RWPE2 (cell line): Measurements from ENCODE around the gene TMEM174.

Source experiments
- ATAC-seq: fragments of 200-7000 bp; cut with Tn5 transposase; 3 replicates; pipeline ENCODE4 v1.9.1; 2021; ENCODE audit warnings: low read depth
- DNase-seq: peaks from one replicate; pipeline ENCODE4 v3.0.0-alpha.2; 2020; ENCODE audit warnings: low spot score
- H3K27ac ChIP-seq: fragments of 450-650 bp; 2 replicates; pipeline ENCODE4 v1.5.1; 2017; ENCODE audit warnings: mild to moderate bottlenecking; ENCODE audit not compliant: poor library complexity, severe bottlenecking
- H3K27me3 ChIP-seq: fragments of 250-450 bp; sonication (Bioruptor Pico); 2 replicates; pipeline ENCODE4 v1.5.1; 2021; ENCODE audit warnings: mild to moderate bottlenecking, moderate library complexity; ENCODE audit not compliant: insufficient read depth, poor library complexity, severe bottlenecking
- H3K36me3 ChIP-seq: fragments of 250-450 bp; sonication (Bioruptor Pico); 2 replicates; pipeline ENCODE4 v1.5.1; 2020; ENCODE audit warnings: low read depth, mild to moderate bottlenecking, moderate library complexity
- H3K4me1 ChIP-seq: fragments of 250-450 bp; sonication (Bioruptor Pico); 2 replicates; pipeline ENCODE4 v1.5.1; 2021; ENCODE audit warnings: mild to moderate bottlenecking, moderate library complexity; ENCODE audit not compliant: insufficient read depth, poor library complexity, severe bottlenecking
- H3K4me3 ChIP-seq: fragments of 250-450 bp; sonication (Bioruptor Pico); 2 replicates; pipeline ENCODE4 v1.5.1; 2021; ENCODE audit warnings: mild to moderate bottlenecking, moderate library complexity; ENCODE audit not compliant: severe bottlenecking
- H3K9me3 ChIP-seq: fragments of 250-450 bp; sonication (Bioruptor Pico); 2 replicates; pipeline ENCODE4 v1.5.1; 2021; ENCODE audit warnings: mild to moderate bottlenecking, moderate library complexity; ENCODE audit not compliant: severe bottlenecking
- TF ChIP-seq, protein P1 (sequence below): fragments of 450-650 bp; IDR thresholded peaks from one replicate; pipeline ENCODE4 v1.5.1; 2017; ENCODE audit warnings: mild to moderate bottlenecking, moderate library complexity; ENCODE audit not compliant: poor library complexity, severe bottlenecking

TMEM174 gene

DNA sequence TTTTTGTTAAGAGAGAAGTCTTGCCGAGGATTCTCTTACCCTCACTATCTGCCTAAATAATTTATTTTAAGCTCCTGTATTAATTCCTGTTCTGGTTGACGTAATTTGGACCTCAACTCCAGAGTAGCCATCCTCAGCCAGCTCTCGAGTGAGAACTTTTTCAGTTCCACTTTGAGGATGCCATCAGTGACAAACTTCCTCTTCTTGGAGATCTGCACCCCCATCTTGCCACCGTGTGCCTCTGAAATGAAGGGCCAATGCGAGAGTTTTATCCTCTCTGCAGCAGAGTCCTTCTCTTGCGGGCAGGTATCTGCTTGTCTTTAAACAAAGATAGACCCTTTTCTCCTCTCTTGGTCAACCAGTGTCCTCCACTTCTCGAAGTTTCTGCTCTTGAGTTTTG lies 19.5 kb upstream of the TMEM174 start:
- Histone ChIP-seq H3K4me3 (no peak overlapping the region), H3K36me3 (no peaks in the 10 kb centered on the region), H3K27me3 (no peaks in the 10 kb centered on the region), H3K4me1 (no peaks in the 10 kb centered on the region), H3K27ac (no peak overlapping the region), H3K9me3 (no peaks in the 10 kb centered on the region)
- ATAC-seq = no peak
- DNase-seq = no peak
- TF ChIP-seq, protein P1, sequence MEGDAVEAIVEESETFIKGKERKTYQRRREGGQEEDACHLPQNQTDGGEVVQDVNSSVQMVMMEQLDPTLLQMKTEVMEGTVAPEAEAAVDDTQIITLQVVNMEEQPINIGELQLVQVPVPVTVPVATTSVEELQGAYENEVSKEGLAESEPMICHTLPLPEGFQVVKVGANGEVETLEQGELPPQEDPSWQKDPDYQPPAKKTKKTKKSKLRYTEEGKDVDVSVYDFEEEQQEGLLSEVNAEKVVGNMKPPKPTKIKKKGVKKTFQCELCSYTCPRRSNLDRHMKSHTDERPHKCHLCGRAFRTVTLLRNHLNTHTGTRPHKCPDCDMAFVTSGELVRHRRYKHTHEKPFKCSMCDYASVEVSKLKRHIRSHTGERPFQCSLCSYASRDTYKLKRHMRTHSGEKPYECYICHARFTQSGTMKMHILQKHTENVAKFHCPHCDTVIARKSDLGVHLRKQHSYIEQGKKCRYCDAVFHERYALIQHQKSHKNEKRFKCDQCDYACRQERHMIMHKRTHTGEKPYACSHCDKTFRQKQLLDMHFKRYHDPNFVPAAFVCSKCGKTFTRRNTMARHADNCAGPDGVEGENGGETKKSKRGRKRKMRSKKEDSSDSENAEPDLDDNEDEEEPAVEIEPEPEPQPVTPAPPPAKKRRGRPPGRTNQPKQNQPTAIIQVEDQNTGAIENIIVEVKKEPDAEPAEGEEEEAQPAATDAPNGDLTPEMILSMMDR = no peak

DNA sequence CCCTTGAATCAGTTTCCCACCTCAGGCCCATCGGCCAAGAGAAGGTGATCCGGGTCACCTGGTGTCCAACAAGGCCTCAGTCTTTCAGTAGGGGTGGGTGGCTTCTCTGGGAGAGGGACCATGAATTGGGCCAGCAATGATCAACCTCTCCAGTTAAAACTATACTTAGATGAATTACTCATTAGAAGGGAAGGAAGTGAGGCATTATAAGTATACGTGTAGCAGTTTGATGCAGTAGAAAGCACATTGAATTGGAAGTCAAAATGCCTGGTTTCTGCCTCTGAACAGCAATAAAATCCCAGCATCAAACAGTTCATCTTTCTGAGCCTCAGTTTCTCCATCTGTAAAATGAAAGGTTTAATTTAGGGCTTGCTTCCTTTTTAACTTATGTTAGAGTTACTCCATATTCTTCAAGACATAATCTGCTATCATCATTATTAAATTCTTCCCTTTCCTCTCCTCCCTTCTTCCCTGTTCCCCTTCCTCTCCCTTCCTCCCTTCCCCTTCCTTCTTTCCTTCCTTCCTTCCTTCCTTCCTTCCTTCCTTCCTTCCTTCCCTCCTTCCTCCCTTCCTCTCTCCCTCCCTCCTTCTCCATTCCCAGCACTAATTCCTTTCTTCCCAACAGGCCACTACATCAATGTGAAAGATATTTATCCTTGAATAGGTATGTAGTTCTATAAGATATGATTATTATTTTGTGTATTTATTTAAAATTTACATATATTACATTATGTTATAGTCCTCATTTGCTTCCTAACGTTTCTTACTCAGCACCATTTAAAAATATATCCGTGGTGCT lies 18.6 kb upstream of the TMEM174 start:
- Histone ChIP-seq H3K27me3 (no peaks in the 10 kb centered on the region), H3K27ac (no peak overlapping the region), H3K4me1 (no peaks in the 10 kb centered on the region), H3K36me3 (no peaks in the 10 kb centered on the region), H3K4me3 (no peak overlapping the region), H3K9me3 (no peaks in the 10 kb centered on the region)
- DNase-seq (no peak), ATAC-seq (no peak)
- TF ChIP-seq, protein P1 = no peak

DNA sequence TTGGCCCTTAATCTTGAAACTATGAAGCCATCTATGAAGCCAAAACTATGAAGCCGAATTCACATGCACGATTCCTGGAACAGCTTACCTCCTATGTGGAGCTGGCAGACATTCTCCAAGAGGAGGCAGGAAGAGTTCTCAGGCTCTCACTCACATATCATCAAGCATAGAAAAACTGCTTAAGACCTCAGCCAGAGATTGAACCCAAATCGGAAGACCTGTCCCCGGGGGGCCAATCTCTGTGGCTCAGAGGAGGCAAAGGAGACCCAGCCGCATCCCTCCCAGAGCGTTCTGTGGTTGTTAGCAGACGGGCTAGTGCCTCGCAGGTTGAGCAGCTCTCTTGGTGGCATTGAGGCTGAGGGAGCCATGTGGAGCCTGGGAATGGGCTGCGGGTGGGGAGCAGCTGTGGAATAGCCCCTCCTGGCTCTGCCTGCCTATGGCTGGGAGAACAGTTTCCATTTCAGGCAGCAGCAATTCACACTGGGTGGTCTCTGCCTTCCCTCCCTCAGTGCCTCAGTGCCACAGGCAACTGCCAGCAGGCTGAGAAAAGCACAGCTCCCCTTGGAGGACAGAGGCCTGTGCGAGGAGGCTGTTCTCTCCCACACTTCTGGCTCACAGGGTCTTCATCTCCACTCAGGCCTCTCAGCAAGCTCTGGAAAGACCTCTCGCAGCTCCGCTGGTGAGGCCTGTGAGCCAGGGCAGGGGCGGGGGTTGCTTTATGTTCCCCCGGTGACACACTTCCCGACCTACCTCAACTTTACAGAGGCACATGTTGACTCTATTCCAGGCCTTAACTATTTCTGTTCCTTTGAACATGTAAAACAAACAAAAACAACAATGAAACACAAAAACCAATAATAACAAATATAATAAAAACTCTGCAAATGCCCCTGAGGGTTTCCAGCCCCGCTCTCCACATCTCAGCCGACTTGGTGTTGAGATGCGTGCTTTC lies 17.4 kb upstream of the TMEM174 start:
- H3K4me3 ChIP-seq = no peak overlapping the region
- no peaks in the 10 kb centered on the region for H3K27me3 ChIP-seq
- H3K9me3 ChIP-seq = no peaks in the 10 kb centered on the region
- DNase-seq (no peak), ATAC-seq (no peak)
- H3K4me1 ChIP-seq = no peaks in the 10 kb centered on the region
- no peak overlapping the region for H3K27ac ChIP-seq
- TF ChIP-seq, protein P1 = no peak
- no peaks in the 10 kb centered on the region for H3K36me3 ChIP-seq

DNA sequence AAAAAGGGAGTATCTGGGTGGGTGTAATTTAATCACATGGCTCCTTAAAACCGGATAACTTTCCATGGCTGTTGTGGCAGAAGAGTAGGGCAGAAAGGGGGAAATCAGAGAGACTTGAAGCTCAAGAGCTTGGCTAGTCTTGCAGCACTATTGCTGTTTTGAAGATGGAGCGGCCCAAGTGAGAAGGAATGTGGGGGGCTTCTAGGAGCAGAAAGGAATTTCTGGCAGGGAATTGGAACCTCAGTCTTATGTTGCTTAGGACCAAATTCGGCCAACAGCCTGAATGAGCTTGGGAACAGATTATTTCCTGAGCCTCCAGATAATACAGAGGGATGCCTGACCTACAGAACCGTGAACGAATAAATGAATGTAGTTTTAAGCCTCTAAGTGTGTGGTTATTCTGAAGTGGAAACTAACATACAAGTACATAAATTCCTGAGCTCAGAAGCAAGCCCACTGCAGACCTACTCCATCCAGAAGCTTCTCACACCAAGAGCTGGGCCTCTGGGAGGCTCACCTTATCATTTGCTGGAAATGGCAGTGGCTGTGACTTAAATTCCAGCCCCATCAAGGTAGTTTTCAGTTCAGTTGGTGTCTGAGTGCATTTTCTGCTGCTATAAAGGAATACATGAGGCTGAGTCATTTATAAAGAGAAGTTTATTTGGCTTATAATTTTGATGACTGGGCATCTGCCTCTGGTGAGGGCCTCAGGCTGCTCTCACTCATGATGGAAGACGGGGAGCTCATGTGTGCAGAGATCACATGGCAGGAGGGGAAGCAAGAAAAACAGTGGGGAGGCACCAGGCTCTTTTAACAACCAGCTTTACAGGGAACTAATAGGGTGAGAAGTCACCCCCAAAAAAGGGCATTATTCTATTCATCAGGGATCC lies 15.3 kb upstream of the TMEM174 start:
- H3K27ac ChIP-seq = no peak overlapping the region
- H3K4me3 ChIP-seq = no peak overlapping the region
- H3K9me3 ChIP-seq = no peaks in the 10 kb centered on the region
- H3K36me3 ChIP-seq = no peaks in the 10 kb centered on the region
- no peaks in the 10 kb centered on the region for H3K4me1 ChIP-seq
- H3K27me3 ChIP-seq = no peaks in the 10 kb centered on the region
- ATAC-seq (no peak), DNase-seq (no peak)
- TF ChIP-seq, protein P1 = no peak
